Effector memory CD4-positive, alpha-beta T cell (primary cell): Measurements from ENCODE around the gene FAM120B.

Experiments used
- DNase-seq, 3 donors: peaks; one replicate each; pipeline ENCODE4 v3.0.0-alpha.2; 2020
- H3K27ac ChIP-seq: 2 replicates; pipeline ENCODE4 v1.7.0; 2013; ENCODE audit warnings: mild to moderate bottlenecking, low read length, moderate library complexity; ENCODE audit not compliant: insufficient read depth, poor library complexity, severe bottlenecking
- H3K27me3 ChIP-seq: replicated peaks from 2 replicates; pipeline ENCODE4 v1.7.0; 2013; ENCODE audit warnings: mild to moderate bottlenecking, low read length; ENCODE audit not compliant: insufficient read depth, control insufficient read depth, poor library complexity, severe bottlenecking
- H3K36me3 ChIP-seq: 2 replicates; pipeline ENCODE4 v1.7.0; 2013; ENCODE audit warnings: mild to moderate bottlenecking, low read length, moderate library complexity; ENCODE audit not compliant: control insufficient read depth, insufficient read depth
- H3K4me1 ChIP-seq: 2 replicates; pipeline ENCODE4 v1.7.0; 2013; ENCODE audit warnings: low read length, mild to moderate bottlenecking; ENCODE audit not compliant: control insufficient read depth, insufficient read depth, poor library complexity, severe bottlenecking
- H3K4me3 ChIP-seq: 2 replicates; pipeline ENCODE4 v1.7.0; 2013; ENCODE audit warnings: low read length, low read depth, mild to moderate bottlenecking; ENCODE audit not compliant: insufficient read depth, poor library complexity, severe bottlenecking
- H3K9me3 ChIP-seq: 2 replicates; pipeline ENCODE4 v1.7.0; 2013; ENCODE audit warnings: mild to moderate bottlenecking, low read length, moderate library complexity; ENCODE audit not compliant: control insufficient read depth

The FAM120B gene

DNA sequence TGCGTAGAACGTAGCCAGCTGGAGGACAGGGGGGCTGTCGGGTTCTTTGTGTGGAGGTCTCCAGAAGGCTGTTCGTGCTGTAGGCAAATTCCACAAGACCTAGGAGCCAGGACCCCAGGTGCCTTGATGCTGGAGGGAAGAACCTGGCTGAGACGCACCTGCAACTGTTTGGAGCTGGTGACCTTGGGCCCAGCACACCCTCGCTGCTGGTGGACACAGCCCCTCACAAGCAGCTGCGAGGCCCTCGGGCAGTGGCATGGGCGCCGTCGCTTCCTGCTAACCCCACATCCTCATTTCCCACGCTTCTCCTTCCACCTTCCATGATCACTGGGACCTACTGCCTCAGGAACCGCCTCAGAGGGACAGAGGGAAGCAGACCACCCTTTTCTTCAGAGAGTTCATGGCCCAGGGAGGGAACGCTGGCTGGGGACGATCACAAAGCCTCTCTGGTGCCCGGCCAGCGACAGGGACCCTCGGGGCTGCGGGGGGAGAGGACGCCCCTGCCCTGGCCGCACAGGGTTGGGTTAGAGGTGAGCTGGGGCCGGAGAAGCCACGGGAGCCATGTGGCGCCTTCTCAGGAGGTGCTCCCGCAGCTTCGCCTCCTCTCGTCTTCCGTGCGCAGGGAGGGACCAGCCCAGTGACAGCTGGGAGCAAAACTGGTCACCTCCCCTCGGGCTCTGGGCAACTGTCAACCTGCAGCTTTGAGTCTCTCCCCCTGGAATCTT, 34.1 kb upstream of the FAM120B start:
- Histone ChIP-seq H3K27ac (peak overlapping the region; percentile 44), H3K27me3 (no peaks in the 10 kb centered on the region), H3K4me1 (peaks cover 13% of the 10 kb centered on the region), H3K4me3 (peak overlapping the region; percentile 52), H3K9me3 (no peaks in the 10 kb centered on the region), H3K36me3 (no peaks in the 10 kb centered on the region)
- DNase-seq = no peak

DNA sequence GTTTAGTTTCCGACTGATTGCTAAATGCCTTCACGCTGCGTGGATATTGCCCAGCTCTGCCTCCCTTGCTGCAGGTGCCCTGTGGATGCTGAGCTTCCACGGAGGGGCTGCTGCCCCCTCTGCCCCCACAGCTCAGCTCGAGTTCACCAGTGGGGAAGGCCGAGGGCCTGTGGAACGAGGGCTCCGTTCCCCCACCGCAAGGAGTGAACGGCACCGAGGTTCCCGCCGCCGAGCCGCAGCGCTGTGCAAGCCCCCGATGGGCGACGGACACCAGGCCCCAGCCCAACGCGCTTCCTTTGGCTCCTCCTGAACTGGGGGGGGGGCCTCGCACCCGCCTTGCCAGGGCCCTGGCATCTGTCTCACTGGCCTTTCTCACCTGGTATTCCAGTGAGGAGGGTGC, 33.4 kb upstream of the FAM120B start:
- H3K4me3 ChIP-seq = no peak overlapping the region
- H3K27ac ChIP-seq = no peak overlapping the region
- H3K4me1 ChIP-seq = peaks cover 13% of the 10 kb centered on the region
- H3K27me3 ChIP-seq = no peaks in the 10 kb centered on the region
- no peaks in the 10 kb centered on the region for H3K9me3 ChIP-seq
- no peak for DNase-seq
- no peaks in the 10 kb centered on the region for H3K36me3 ChIP-seq

DNA sequence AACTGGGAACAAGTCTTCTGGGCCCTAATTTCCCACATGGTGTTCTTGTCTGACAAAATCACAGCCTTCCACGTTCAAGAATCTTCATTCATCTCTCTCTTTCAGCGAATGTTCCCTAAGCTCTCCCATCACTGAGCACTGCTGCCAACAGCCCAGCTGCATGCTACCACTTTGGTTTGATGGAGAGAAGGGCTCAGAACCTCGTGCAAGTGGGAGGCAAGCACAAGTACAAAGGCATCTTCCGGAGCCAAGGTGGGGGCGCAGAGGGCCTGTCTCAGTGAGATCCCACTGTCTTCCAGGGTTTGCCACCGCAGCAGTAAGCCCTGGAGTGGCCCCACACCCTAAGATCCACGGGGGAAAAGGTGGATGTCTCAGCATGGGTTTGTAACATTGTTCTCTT, 32.9 kb upstream of the FAM120B start:
- DNase-seq = no peak
- Histone ChIP-seq H3K27ac (no peak overlapping the region), H3K4me1 (peaks cover 13% of the 10 kb centered on the region), H3K36me3 (no peaks in the 10 kb centered on the region), H3K9me3 (no peaks in the 10 kb centered on the region), H3K4me3 (no peak overlapping the region), H3K27me3 (no peaks in the 10 kb centered on the region)

DNA sequence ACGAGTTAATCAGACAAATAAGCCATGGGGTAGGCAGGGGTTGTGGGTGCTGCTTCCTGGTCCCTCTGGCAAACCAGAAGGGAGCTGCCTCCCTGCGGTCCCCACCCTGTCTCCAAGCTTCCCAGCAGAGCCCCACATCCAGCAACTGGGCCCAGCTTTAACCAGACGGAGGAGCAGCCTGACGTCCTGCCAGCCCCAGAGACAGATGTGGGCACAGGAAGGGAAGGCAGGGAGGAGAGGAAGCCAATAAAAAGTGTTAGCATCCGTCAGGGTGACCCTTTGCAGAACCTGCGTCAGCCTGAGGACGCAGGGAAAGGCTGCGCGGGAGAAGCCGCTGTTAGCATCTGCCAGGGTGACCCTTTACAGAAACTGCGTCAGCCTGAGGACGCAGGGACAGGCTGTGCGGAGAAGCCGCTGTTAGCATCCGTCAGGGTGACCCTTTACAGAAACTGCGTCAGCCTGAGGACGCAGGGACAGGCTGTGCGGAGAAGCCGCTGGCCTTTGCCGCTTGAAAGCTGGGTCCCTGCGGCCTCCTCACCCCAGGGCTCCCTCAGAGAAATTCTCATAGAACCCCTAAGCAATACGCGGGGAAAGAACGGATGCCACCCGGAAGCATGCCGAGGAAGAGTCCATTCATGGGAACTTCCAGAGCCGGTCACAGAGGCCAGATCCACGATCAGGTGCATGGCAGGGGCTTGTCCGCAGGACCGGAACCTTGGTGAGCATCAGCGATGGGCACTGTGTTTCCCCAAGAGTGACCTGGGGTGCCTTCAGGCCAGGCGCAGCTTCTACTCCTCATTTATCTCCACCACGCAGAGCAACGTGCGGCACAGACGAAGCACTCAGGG, 31.6 kb upstream of the FAM120B start:
- Histone ChIP-seq H3K4me3 (no peak overlapping the region), H3K36me3 (no peaks in the 10 kb centered on the region), H3K27me3 (no peaks in the 10 kb centered on the region), H3K9me3 (no peaks in the 10 kb centered on the region), H3K4me1 (peaks cover 13% of the 10 kb centered on the region), H3K27ac (no peak overlapping the region)
- DNase-seq = no peak

DNA sequence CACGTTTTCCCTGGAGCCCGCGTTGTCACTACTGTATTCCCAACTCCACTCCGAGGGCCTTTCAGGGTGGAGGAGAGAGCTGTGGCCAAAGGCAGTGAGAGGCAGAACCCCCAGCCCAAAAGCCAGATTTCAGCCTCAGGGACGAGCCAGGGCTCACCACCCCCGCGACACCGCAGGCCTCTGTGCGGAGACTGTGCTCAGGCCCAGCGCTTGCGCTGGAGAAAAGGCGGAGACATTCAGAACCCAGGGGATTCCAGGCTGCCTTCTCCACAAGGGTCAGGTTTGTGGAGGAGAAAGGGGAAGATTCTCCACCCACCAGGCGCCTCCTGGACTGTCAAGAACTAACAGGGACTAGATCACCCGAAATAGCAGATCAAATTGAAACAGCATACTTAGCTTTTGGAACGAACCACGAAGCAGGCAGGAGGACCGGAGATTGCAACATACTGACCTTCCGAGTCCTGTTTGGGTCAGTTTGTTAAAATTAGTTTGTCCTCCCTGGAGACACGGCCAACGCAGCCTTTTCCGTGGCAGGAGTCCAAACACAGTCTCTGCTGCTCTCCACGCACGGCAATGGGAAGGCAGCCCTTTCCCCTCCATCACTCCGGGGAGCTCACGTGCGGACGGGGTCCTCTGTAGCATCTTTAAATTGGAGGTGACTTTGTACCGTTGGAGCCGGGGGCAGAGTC, 30.0 kb upstream of the FAM120B start:
- DNase-seq = no peak
- Histone ChIP-seq H3K9me3 (no peaks in the 10 kb centered on the region), H3K4me1 (peaks cover 10% of the 10 kb centered on the region), H3K4me3 (no peak overlapping the region), H3K36me3 (no peaks in the 10 kb centered on the region), H3K27ac (no peak overlapping the region), H3K27me3 (no peaks in the 10 kb centered on the region)

DNA sequence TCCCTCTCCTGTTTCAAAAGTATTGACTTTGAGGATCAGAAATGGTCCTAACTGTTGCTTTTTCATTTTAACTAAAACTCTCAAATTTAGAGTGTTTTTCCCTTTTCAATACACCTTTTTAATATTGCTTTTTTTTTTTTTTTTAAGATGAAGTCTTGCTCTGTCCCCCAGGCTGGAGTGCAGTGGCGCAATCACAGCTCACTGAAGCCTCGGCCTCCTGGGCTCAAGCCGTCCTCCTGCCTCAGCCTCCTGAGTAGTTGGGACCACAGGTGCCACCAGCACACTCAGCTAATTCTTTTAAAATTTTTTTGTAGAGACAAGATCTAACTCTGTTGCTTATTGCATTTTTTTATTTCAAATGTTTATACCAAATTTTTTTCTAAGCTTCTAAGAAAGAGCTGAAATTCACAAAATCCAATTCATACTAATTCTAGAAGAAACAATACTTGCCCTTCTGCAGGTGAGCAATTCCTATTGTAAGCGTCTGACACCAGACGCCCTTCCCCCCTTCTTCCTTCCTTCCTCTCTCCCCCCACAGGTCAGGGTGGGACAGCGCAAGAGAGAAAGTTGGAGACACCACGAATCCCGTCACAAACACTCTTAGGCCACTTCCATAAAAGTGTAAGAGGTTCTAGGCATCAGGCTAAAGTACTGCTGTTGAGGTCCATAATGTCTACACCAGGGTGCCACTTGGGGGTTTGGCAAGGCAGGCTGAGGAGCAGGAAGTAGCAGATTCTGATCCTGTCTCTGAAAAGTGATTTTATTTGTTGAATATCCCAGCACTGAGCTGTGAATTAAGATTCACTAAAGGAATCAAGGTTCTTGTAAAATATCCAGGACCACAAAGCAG, 28.4 kb upstream of the FAM120B start:
- H3K4me3 ChIP-seq = no peak overlapping the region
- H3K36me3 ChIP-seq = no peaks in the 10 kb centered on the region
- H3K9me3 ChIP-seq = no peaks in the 10 kb centered on the region
- no peak overlapping the region for H3K27ac ChIP-seq
- H3K4me1 ChIP-seq = no peaks in the 10 kb centered on the region
- no peaks in the 10 kb centered on the region for H3K27me3 ChIP-seq
- no peak for DNase-seq

DNA sequence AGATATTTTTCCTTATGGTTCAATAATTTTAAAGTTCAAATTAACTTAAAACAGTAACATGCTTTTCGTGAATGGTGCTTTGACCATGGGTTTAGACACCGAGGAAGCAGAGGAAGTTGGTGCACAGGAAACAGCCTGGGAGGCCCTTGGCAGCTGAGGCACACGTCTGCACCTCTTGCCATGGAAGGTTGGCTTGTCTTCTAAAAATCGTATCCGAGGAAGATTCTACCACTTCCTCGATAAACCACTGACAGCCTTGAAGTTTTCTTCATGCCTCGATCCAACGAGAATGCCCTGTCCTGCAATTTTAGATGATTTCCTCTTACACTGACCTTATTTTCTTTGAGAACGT, 27.8 kb upstream of the FAM120B start:
- Histone ChIP-seq H3K9me3 (no peaks in the 10 kb centered on the region), H3K27me3 (no peaks in the 10 kb centered on the region), H3K36me3 (no peaks in the 10 kb centered on the region), H3K4me3 (no peak overlapping the region), H3K27ac (no peak overlapping the region), H3K4me1 (no peaks in the 10 kb centered on the region)
- DNase-seq = no peak

DNA sequence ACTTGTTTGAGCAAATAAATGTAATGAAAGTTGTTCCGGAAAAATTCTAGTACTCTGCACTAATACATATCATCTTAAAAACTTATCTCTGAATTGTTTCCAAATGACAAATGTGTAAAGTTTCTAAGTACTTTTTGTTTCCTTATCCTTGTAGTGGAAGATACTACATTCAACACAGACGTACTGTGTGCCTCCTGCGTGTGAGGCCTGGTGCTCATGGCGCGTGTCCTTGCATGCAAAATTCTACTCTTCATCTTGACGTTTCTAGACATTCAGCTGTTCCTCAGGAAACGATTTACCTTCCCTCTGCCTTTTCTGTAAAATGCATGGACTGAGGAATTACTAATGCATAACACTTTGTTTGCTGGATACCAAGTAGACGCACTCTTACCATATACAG, 27.1 kb upstream of the FAM120B start:
- Histone ChIP-seq H3K27ac (no peak overlapping the region), H3K4me3 (no peak overlapping the region), H3K4me1 (no peaks in the 10 kb centered on the region), H3K36me3 (no peaks in the 10 kb centered on the region), H3K27me3 (no peaks in the 10 kb centered on the region), H3K9me3 (no peaks in the 10 kb centered on the region)
- DNase-seq = no peak

DNA sequence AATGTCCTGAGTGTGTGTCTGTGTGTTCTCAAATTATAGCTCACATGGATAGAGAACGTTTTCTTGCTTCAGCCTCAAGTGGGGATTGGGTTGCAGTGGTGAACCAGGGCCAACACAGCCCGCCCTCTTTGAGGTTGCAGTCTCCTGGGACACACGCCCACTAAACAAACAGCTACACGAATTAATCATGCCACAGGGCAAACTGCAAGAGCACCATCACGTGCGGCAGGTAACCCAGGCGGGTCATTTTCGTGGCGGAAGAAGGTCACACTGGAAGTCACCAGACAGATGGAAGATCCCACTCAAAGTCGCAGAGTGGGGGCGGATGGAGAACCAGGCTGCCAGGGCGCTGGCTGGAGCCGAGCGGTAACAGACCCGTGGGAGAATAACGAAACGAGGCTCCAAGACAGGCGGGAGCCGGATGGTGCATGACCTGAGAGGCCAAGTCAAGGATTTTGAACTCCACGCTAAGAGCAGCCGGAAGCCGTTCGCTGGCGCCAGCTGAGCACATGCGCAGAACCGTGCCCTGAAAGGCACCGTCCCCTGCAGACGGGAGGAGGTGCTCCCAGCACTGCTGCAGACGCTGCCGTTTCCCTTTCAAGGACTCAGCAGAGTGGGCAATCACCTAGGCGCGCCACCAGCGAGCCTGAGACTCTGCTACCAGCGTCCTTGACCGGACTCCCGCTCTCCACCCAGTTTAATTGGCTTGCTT, 26.4 kb upstream of the FAM120B start:
- H3K4me3 ChIP-seq = peak overlapping the region; percentile 32
- H3K27ac ChIP-seq = peak overlapping the region; percentile 39
- no peaks in the 10 kb centered on the region for H3K36me3 ChIP-seq
- H3K27me3 ChIP-seq = peaks cover 2% of the 10 kb centered on the region
- peak in 2 of 3 donors; percentile 22 to 61 for DNase-seq
- H3K9me3 ChIP-seq = no peaks in the 10 kb centered on the region
- H3K4me1 ChIP-seq = no peaks in the 10 kb centered on the region
